ENCODE data around the gene FOXRED2.

Gene FOXRED2

GRCh38 chr22:36506637-36507517, at the start of gene FOXRED2:
TSS of gene FOXRED2 (minus strand) at chr22:36507040. CDS start at chr22:36506422, 618 bp downstream.
- no peaks in the 10 kb centered on the region for H3K9me3 ChIP-seq (ENCODE audit: control insufficient read depth in 1 of 2, low read length in 2 of 2)
- H3K36me3 ChIP-seq (ENCODE audit: control insufficient read depth in 1 of 2, insufficient read depth in 2 of 2, low read length in 2 of 2), result peaks cover 10 to 23% of the 10 kb centered on the region in 2 donors
- H3K27ac ChIP-seq (ENCODE audit: low read depth, low read length), result peak within 1 kb of the TSS; percentile 55
- H3K4me3 ChIP-seq (ENCODE audit: low read depth in 1 of 2, low read length in 2 of 2), result peak within 1 kb of the TSS; percentile 63 to 65
- no peaks in the 10 kb centered on the region for H3K27me3 ChIP-seq (ENCODE audit: control insufficient read depth in 1 of 2, insufficient read depth in 2 of 2, low read length in 2 of 2)
- H3K9ac ChIP-seq (ENCODE audit: low read depth in 1 of 2, low read length in 2 of 2), result peak within 1 kb of the TSS; percentile 28 to 44
- H3K4me1 ChIP-seq (ENCODE audit: control insufficient read depth in 1 of 2, insufficient read depth in 2 of 2, low read length in 2 of 2), result peaks cover 15 to 27% of the 10 kb centered on the region in 2 donors

GRCh38 chr22:36554098-36554497, 47.3 kb upstream of the FOXRED2 start:
- no peak overlapping the region for H3K27ac ChIP-seq (ENCODE audit: low read depth, low read length)
- H3K4me3 ChIP-seq (ENCODE audit: low read depth in 1 of 2, low read length in 2 of 2), result no peak overlapping the region
- no peaks in the 10 kb centered on the region for H3K9me3 ChIP-seq (ENCODE audit: control insufficient read depth in 1 of 2, low read length in 2 of 2)
- no peak overlapping the region for H3K9ac ChIP-seq (ENCODE audit: low read depth in 1 of 2, low read length in 2 of 2)
- H3K36me3 ChIP-seq (ENCODE audit: control insufficient read depth in 1 of 2, insufficient read depth in 2 of 2, low read length in 2 of 2), result no peaks in the 10 kb centered on the region
- H3K4me1 ChIP-seq (ENCODE audit: control insufficient read depth in 1 of 2, insufficient read depth in 2 of 2, low read length in 2 of 2), result peaks cover 5 to 6% of the 10 kb centered on the region in 2 donors
- peaks cover 11 to 18% of the 10 kb centered on the region in 2 donors for H3K27me3 ChIP-seq (ENCODE audit: control insufficient read depth in 1 of 2, insufficient read depth in 2 of 2, low read length in 2 of 2)

GRCh38 chr22:36552289-36552688, 45.4 kb upstream of the FOXRED2 start:
- H3K9ac ChIP-seq (ENCODE audit: low read depth in 1 of 2, low read length in 2 of 2), result no peak overlapping the region
- H3K27me3 ChIP-seq (ENCODE audit: control insufficient read depth in 1 of 2, insufficient read depth in 2 of 2, low read length in 2 of 2), result peaks cover 11 to 22% of the 10 kb centered on the region in 2 donors
- no peak overlapping the region for H3K4me3 ChIP-seq (ENCODE audit: low read depth in 1 of 2, low read length in 2 of 2)
- no peaks in the 10 kb centered on the region for H3K36me3 ChIP-seq (ENCODE audit: control insufficient read depth in 1 of 2, insufficient read depth in 2 of 2, low read length in 2 of 2)
- no peaks in the 10 kb centered on the region for H3K9me3 ChIP-seq (ENCODE audit: control insufficient read depth in 1 of 2, low read length in 2 of 2)
- H3K4me1 ChIP-seq (ENCODE audit: control insufficient read depth in 1 of 2, insufficient read depth in 2 of 2, low read length in 2 of 2), result no peaks in the 10 kb centered on the region
- H3K27ac ChIP-seq (ENCODE audit: low read depth, low read length), result no peak overlapping the region

GRCh38 chr22:36550701-36551495, 44.1 kb upstream of the FOXRED2 start:
- Histone ChIP-seq H3K9ac (ENCODE audit: low read depth in 1 of 2, low read length in 2 of 2) (no peak overlapping the region), H3K4me1 (ENCODE audit: control insufficient read depth in 1 of 2, insufficient read depth in 2 of 2, low read length in 2 of 2) (no peaks in the 10 kb centered on the region), H3K9me3 (ENCODE audit: control insufficient read depth in 1 of 2, low read length in 2 of 2) (no peaks in the 10 kb centered on the region), H3K4me3 (ENCODE audit: low read depth in 1 of 2, low read length in 2 of 2) (no peak overlapping the region), H3K36me3 (ENCODE audit: control insufficient read depth in 1 of 2, insufficient read depth in 2 of 2, low read length in 2 of 2) (no peaks in the 10 kb centered on the region), H3K27ac (ENCODE audit: low read depth, low read length) (no peak overlapping the region), H3K27me3 (ENCODE audit: control insufficient read depth in 1 of 2, insufficient read depth in 2 of 2, low read length in 2 of 2) (peaks cover 16 to 30% of the 10 kb centered on the region in 2 donors)

- Histone ChIP-seq H3K27ac (ENCODE audit: low read depth, low read length) (no peak overlapping the region), H3K9ac (ENCODE audit: low read depth in 1 of 2, low read length in 2 of 2) (no peak overlapping the region), H3K36me3 (ENCODE audit: control insufficient read depth in 1 of 2, insufficient read depth in 2 of 2, low read length in 2 of 2) (no peaks in the 10 kb centered on the region), H3K9me3 (ENCODE audit: control insufficient read depth in 1 of 2, low read length in 2 of 2) (no peaks in the 10 kb centered on the region), H3K4me1 (ENCODE audit: control insufficient read depth in 1 of 2, insufficient read depth in 2 of 2, low read length in 2 of 2) (no peaks in the 10 kb centered on the region), H3K4me3 (ENCODE audit: low read depth in 1 of 2, low read length in 2 of 2) (no peak overlapping the region), H3K27me3 (ENCODE audit: control insufficient read depth in 1 of 2, insufficient read depth in 2 of 2, low read length in 2 of 2) (peaks cover 16 to 32% of the 10 kb centered on the region in 2 donors)
Measured at GRCh38 chr22:36549033-36549432, 42.2 kb upstream of the FOXRED2 start.

GRCh38 chr22:36548606-36549005, 41.8 kb upstream of the FOXRED2 start:
- no peak overlapping the region for H3K9ac ChIP-seq (ENCODE audit: low read depth in 1 of 2, low read length in 2 of 2)
- peaks cover 16 to 32% of the 10 kb centered on the region in 2 donors for H3K27me3 ChIP-seq (ENCODE audit: control insufficient read depth in 1 of 2, insufficient read depth in 2 of 2, low read length in 2 of 2)
- no peaks in the 10 kb centered on the region for H3K36me3 ChIP-seq (ENCODE audit: control insufficient read depth in 1 of 2, insufficient read depth in 2 of 2, low read length in 2 of 2)

GRCh38 chr22:36546932-36547331, 40.1 kb upstream of the FOXRED2 start:
- H3K27me3 ChIP-seq (ENCODE audit: control insufficient read depth in 1 of 2, insufficient read depth in 2 of 2, low read length in 2 of 2), result peaks cover 16 to 32% of the 10 kb centered on the region in 2 donors
- H3K4me1 ChIP-seq (ENCODE audit: control insufficient read depth in 1 of 2, insufficient read depth in 2 of 2, low read length in 2 of 2), result peaks cover 0 to 3% of the 10 kb centered on the region in 2 donors

More at GRCh38 chr22:36548606-36549005, 41.8 kb upstream of the FOXRED2 start:
- H3K4me3 ChIP-seq (ENCODE audit: low read depth in 1 of 2, low read length in 2 of 2), result no peak overlapping the region
- H3K4me1 ChIP-seq (ENCODE audit: control insufficient read depth in 1 of 2, insufficient read depth in 2 of 2, low read length in 2 of 2), result no peaks in the 10 kb centered on the region
- no peaks in the 10 kb centered on the region for H3K9me3 ChIP-seq (ENCODE audit: control insufficient read depth in 1 of 2, low read length in 2 of 2)
- no peak overlapping the region for H3K27ac ChIP-seq (ENCODE audit: low read depth, low read length)

GRCh38 chr22:36546092-36546804, 39.4 kb upstream of the FOXRED2 start:
- H3K4me1 ChIP-seq (ENCODE audit: control insufficient read depth in 1 of 2, insufficient read depth in 2 of 2, low read length in 2 of 2), result peaks cover 0 to 4% of the 10 kb centered on the region in 2 donors
- no peak overlapping the region for H3K27ac ChIP-seq (ENCODE audit: low read depth, low read length)
- no peaks in the 10 kb centered on the region for H3K9me3 ChIP-seq (ENCODE audit: control insufficient read depth in 1 of 2, low read length in 2 of 2)
- no peak overlapping the region for H3K4me3 ChIP-seq (ENCODE audit: low read depth in 1 of 2, low read length in 2 of 2)
- H3K9ac ChIP-seq (ENCODE audit: low read depth in 1 of 2, low read length in 2 of 2), result no peak overlapping the region
- H3K36me3 ChIP-seq (ENCODE audit: control insufficient read depth in 1 of 2, insufficient read depth in 2 of 2, low read length in 2 of 2), result no peaks in the 10 kb centered on the region
- H3K27me3 ChIP-seq (ENCODE audit: control insufficient read depth in 1 of 2, insufficient read depth in 2 of 2, low read length in 2 of 2), result peaks cover 13 to 28% of the 10 kb centered on the region in 2 donors

More at GRCh38 chr22:36546932-36547331, 40.1 kb upstream of the FOXRED2 start:
- H3K4me3 ChIP-seq (ENCODE audit: low read depth in 1 of 2, low read length in 2 of 2), result no peak overlapping the region
- H3K36me3 ChIP-seq (ENCODE audit: control insufficient read depth in 1 of 2, insufficient read depth in 2 of 2, low read length in 2 of 2), result no peaks in the 10 kb centered on the region
- H3K9me3 ChIP-seq (ENCODE audit: control insufficient read depth in 1 of 2, low read length in 2 of 2), result no peaks in the 10 kb centered on the region
- H3K27ac ChIP-seq (ENCODE audit: low read depth, low read length), result no peak overlapping the region
- no peak overlapping the region for H3K9ac ChIP-seq (ENCODE audit: low read depth in 1 of 2, low read length in 2 of 2)

- no peak overlapping the region for H3K9ac ChIP-seq (ENCODE audit: low read depth in 1 of 2, low read length in 2 of 2)
- H3K27me3 ChIP-seq (ENCODE audit: control insufficient read depth in 1 of 2, insufficient read depth in 2 of 2, low read length in 2 of 2), result peaks cover 10 to 15% of the 10 kb centered on the region in 2 donors
- no peaks in the 10 kb centered on the region for H3K36me3 ChIP-seq (ENCODE audit: control insufficient read depth in 1 of 2, insufficient read depth in 2 of 2, low read length in 2 of 2)
- H3K4me1 ChIP-seq (ENCODE audit: control insufficient read depth in 1 of 2, insufficient read depth in 2 of 2, low read length in 2 of 2), result peaks cover 0 to 4% of the 10 kb centered on the region in 2 donors
- H3K4me3 ChIP-seq (ENCODE audit: low read depth in 1 of 2, low read length in 2 of 2), result no peak overlapping the region
- no peak overlapping the region for H3K27ac ChIP-seq (ENCODE audit: low read depth, low read length)
- no peaks in the 10 kb centered on the region for H3K9me3 ChIP-seq (ENCODE audit: control insufficient read depth in 1 of 2, low read length in 2 of 2)
Measured at GRCh38 chr22:36544107-36544620, 37.3 kb upstream of the FOXRED2 start.
